HG03064 (cell line): Measurements from ENCODE around the gene RRAS.

Source experiments
- ATAC-seq: cut with Tn5 transposase; IDR thresholded peaks from one replicate; pipeline ENCODE4 v1.9.1; 2021; ENCODE audit warnings: low read depth; ENCODE audit not compliant: unreplicated experiment

RRAS gene

GRCh38 chr19:49640113-49640898 is at the start of gene RRAS:
RRAS (minus strand) TSS chr19:49640143; CDS start chr19:49640098, 45 bp downstream.
- ATAC-seq = peak; percentile 47

GRCh38 chr19:49689133-49690078 is 49.5 kb upstream of the RRAS start, which contains the start of gene ADM5:
ADM5 (plus strand) TSS chr19:49689594; CDS start chr19:49689838, 244 bp downstream.
- ATAC-seq = no peak

- ATAC-seq = no peak
Measured at GRCh38 chr19:49688531-49689132, 48.7 kb upstream of the RRAS start.

GRCh38 chr19:49687566-49688316 is 47.8 kb upstream of the RRAS start:
- no peak for ATAC-seq

DNA sequence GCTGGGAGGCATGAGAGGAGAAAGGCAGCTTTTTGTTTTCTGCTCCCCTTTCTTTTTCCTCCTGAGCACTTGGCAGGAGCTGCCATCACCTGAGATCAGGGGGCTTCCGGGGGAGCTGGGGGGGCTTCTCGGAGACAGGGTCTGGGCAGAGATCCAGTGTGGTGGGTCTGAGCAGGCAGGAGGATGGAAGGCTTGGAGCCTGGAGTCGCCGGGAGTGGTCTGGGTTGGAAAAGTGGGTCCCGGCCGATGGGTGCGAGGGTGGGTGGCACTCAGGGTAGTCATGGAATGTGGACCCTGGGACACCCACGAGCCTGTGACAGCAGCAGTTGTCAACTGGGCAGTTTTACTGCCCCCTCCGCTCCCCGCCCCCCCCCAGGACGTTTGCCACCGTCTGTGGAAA is 47.2 kb upstream of the RRAS start:
- no peak for ATAC-seq

- ATAC-seq = no peak
Measured at GRCh38 chr19:49686503-49687088, 46.7 kb upstream of the RRAS start.

DNA sequence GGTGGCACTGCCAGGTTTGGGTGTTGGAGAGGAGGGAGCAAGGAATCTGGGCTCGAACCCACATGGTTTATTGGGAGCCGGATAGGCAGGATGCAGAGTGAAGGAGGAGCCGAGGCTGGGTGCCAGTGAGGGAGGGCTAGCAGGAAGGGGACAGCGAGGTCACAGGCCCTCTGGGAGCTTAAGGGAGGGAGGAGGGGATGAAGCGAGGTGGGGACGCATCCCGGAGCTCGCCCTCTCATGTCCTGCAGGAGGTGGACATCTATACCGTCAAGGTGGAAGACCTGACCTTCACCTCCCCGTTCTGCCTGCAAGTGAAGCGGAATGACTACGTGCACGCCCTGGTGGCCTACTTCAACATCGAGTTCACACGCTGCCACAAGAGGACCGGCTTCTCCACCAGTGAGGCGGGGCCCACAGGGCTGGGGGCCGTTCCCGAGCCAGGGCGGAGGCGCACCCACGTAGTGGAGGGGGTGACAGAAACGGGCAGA is 45.9 kb upstream of the RRAS start:
- ATAC-seq = no peak

GRCh38 chr19:49684983-49685553 is 45.1 kb upstream of the RRAS start:
- no peak for ATAC-seq

- no peak for ATAC-seq
Measured at GRCh38 chr19:49684251-49684982, 44.5 kb upstream of the RRAS start.

- ATAC-seq = no peak
Measured at GRCh38 chr19:49683814-49684250, 43.9 kb upstream of the RRAS start.

- ATAC-seq = no peak
Measured at GRCh38 chr19:49682274-49682673, 42.3 kb upstream of the RRAS start.

- ATAC-seq = no peak
Measured at GRCh38 chr19:49681830-49682229, 41.9 kb upstream of the RRAS start.

GRCh38 chr19:49680421-49681351 is 40.7 kb upstream of the RRAS start:
- ATAC-seq = no peak

- no peak for ATAC-seq
Measured at GRCh38 chr19:49679771-49680413, 39.9 kb upstream of the RRAS start.

DNA sequence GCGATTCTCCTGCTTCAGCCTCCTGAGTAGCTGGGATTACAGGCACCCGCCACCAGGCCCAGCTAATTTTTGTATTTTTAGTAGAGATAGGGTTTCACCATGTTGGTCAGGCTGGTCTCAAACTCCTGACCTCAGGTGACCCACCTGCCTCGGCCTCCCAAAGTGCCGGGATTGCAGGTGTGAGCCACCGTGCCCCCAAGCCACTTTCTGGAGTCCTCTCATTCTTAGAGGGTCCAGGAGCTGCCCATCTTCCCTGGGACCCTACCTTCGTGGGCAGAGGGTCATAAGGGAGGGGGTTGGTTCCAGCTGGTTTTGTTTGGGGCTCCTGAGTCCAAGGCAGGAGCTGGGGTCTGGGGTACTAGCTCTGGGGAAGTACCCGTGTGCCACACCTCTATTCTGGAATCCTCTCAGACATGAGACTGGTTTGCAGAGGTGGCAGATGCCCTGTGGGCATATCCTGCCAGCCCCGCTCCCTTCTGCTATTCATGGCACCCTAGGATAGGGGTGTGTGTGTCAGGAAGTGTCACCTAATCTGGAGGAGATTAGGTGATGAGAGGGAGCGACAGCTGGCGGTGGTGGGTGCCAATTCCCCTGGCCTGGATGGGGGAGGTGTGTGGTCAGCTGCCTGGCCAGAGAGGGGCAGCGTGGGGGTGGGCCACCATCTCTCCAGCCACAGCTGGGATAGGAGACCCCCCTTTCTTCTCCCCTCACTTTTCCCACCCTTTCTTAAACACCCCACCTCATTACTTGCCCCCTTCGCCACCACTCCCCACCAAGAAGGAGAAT is 39.2 kb upstream of the RRAS start:
- ATAC-seq = no peak

- no peak for ATAC-seq
Measured at GRCh38 chr19:49677901-49678674, 38.1 kb upstream of the RRAS start.
